ENCODE data around the gene RASIP1.
A peak's percentile ranks its signal among the peaks of the same experiment; 100 is the strongest.
"Not testable (repeated sequence)": the region's sequence is repeated elsewhere in the genome, so short reads cannot be mapped to it uniquely, and the experiment has no call there.

Gene RASIP1

GRCh38 chr19:48708471-48708870 is 31.9 kb downstream of the RASIP1 start:
- FAIRE-seq (no peak), DNase-seq (ENCODE audit: low spot score) (no peak)

DNA sequence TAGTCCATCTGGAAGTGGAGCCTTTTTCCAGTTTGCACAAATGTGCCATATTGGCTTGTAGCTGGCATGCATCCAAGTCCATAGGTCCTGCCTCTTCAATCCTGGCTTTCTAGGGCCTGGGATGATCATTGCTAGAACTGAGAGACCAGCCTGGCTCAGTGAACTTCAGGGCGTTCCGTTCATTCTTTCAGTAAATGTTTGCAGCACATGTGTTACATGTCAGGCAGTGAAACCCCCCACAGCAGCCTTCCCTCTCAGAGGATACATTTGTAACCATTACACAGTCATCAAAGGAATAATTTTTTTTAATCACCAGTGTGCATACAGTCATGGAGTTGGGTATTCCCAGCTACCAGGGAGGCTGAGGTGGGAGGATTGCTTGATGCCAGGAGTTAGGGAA is 35.0 kb downstream of the RASIP1 start:
- FAIRE-seq: no peak
- DNase-seq (ENCODE audit: low spot score): no peak

DNA sequence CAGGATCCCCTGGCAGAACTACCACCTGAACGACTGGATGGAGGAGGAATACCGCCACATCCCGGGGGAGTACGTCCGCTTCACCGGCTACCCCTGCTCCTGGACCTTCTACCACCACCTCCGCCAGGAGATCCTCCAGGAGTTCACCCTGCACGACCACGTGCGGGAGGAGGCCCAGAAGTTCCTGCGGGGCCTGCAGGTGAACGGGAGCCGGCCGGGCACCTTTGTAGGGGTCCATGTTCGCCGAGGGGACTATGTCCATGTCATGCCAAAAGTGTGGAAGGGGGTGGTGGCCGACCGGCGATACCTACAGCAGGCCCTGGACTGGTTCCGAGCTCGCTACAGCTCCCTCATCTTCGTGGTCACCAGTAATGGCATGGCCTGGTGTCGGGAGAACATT is 37.1 kb downstream of the RASIP1 start:
- no peak for DNase-seq (ENCODE audit: low spot score)
- FAIRE-seq: peak; percentile 59

- DNase-seq (ENCODE audit: low spot score) (no peak), FAIRE-seq (no peak)
Observed at GRCh38 chr19:48702701-48703100, 37.7 kb downstream of the RASIP1 start.

GRCh38 chr19:48698046-48698445 is 42.4 kb downstream of the RASIP1 start:
- DNase-seq (ENCODE audit: low spot score) (peak; percentile 79), FAIRE-seq (no peak)

DNA sequence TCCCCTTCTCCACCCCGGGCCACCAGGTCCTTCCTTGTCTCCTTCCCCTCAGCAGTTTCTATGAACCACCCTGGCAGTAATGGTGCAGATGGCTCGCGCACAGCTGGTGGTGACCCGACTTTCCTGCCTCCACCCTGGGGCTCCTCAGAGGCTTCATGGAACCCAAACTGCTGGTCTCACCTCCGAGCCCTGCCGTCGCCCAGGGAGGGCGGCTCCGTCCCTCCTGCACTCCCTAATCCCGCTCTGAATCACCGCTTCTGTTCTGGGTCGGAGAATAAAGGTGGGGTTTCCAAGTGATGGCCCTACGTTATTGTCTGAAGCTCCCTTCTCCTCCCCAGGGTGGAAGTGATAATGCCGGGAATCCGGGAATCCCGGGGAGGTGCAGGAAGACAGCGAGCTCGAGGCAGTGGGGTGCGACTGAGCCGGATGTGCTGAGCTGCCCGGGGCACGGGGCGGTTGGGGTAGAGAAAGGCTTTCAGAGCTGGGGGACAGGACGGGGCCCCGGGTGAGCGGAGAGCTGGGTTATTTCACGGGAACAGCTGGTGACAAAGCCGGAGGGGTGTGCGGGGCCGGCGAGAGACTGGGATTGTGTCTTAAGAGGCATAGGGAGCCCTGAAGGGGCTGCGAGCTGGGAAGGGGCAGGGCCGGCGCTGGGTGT is 43.9 kb downstream of the RASIP1 start:
- DNase-seq (ENCODE audit: low spot score) (no peak), FAIRE-seq (no peak)

DNA sequence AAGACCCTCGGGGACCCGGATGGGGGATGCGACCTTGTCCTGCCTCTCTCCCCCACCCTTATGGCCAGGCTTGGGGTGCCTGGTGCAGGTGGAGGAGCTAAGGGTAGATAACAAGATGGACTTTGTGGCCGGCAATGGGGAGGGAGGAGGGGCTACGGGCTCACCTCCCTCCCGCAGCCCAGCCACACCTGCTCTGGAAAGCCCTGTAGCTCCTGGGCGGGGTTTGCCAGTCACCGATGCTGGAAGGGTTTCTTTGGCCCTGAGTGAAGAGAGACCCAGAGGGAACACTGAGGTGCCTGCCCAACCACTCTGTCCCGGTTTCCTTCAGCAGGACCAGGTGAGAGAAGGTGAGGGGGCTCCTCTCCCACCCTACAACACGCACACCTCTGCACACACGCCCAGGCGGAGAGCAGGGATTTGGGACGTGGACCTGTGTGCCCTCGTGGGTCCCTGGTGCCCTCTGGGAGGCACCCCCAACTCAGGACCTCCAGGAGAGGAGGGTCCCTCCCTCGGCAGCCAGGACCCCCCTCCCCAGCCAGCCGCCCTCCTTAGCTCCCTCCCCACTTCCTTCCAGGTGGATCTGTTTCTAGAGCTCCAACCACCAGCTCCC is 44.6 kb downstream of the RASIP1 start, which contains the start of gene FUT2:
FUT2 (plus strand) TSS at position 229 of the 610 bp plus-strand sequence. CDS start 6,986 bp downstream, outside the sequence.
- no peak for FAIRE-seq
- no peak for DNase-seq (ENCODE audit: low spot score)

GRCh38 chr19:48693629-48694028 is 46.8 kb downstream of the RASIP1 start:
- not testable (repeated sequence) for DNase-seq (ENCODE audit: low spot score); FAIRE-seq

DNA sequence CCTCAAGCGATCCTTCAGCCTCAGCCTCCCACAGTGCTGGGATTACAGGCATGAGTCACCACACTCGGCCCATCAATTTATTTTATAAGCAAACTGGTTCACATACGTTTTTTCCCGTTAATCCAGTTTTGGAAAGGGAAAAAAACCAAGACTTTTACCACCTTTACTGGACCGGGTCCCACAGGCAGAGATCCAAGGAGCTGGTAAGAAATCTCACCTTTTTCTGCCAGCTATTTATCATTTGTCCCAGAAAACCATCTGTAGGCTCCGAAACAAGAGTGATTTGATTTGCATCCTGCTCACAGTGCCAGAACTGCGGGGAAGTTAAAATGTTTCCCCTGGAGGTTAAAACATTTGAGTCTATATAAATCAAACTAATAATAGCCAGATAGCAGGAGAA is 51.0 kb downstream of the RASIP1 start:
- DNase-seq (ENCODE audit: low spot score): no peak
- no peak for FAIRE-seq

- DNase-seq (ENCODE audit: low spot score) (no peak), FAIRE-seq (no peak)
Observed at GRCh38 chr19:48687776-48688175, 52.6 kb downstream of the RASIP1 start.

- not testable (repeated sequence) for FAIRE-seq; DNase-seq (ENCODE audit: low spot score)
Observed at GRCh38 chr19:48686637-48687036, 53.8 kb downstream of the RASIP1 start.

GRCh38 chr19:48686088-48686487 is 54.3 kb downstream of the RASIP1 start:
- FAIRE-seq (no peak), DNase-seq (ENCODE audit: low spot score) (no peak)

DNA sequence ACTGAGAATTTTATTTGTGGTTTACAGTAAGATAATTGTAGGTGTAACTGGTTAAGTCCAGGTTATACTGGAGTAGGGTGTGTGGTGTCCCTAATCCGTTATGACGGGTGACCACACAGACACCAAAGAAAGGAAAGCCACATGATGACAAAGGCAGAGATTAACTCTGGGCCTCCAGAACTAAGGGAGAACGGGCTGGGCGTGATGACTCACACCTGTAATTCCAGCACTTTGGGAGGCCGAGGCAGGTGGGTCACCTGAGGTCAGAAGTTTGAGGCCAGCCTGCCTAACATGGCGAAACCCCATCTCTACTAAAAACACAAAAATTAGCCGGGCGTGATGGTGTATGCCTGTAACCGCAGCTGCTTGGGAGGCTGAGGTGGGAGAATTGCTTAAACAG is 54.8 kb downstream of the RASIP1 start:
- FAIRE-seq (no peak), DNase-seq (ENCODE audit: low spot score) (peak; percentile 60)

DNA sequence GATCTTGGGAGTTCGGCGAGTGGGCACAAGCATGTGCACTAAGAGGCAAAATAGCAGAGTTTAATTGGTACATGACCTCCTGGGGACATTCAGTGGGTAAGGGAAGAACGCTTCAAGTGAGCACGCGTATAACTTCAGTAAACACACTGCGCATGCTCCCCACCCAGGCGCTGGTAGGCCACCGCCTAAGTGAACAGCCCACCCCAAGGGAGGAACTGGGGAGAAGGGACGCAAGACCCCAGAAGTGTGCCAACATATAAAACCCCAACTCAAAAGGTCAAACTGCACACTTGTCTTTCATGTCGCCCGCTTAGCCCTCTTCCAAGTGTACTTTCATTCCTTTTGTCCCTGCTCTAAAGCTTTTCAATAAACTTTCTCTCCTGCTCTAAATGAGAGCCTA is 57.1 kb downstream of the RASIP1 start:
- FAIRE-seq: no peak
- DNase-seq (ENCODE audit: low spot score): no peak

DNA sequence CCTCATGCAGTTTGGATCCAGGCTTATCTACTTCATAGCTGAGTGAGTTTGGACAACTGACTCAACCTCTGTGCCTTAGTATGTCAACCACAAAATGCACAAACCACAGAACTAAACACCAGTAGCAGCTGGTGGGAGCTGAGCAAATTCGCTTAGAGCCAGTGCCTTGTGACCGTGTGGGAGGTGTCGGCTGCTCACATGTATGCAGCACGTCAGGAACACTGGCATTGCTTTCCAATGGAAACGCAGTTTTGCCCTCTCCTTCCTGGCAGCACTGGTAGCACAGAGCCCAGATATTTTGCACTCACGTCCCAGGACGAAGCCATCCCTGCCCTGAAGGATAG is 59.3 kb downstream of the RASIP1 start:
- DNase-seq (ENCODE audit: low spot score) (peak; percentile 70), FAIRE-seq (peak; percentile 82)

DNA sequence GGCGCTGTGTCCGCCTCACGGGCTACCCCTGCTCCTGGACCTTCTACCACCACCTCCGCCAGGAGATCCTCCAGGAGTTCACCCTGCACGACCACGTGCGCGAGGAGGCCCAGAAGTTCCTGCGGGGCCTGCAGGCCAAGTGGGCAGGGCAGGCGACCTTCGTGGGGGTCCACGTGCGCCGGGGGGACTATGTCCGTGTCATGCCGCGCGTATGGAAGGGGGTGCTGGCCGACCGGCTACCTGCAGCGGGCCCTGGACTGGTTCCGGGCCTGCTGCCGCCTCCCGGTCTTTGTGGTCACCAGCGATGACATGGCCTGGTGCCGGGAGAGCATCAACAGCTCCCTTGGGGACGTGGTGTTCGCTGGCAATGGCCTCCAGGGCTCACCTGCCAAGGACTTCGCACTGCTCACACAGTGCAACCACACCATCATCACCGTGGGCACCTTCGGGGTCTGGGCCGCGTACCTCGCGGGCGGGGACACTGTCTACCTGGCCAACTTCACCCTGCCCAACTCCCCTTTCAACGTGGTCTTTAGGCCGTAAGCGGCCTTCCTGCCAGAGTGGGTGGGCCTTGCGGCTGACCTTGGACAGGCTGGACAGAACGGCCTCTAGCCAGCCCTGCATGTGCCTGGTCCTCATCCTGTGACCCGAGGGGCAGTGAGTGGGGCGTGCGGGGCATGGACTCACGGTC is 59.8 kb downstream of the RASIP1 start:
- FAIRE-seq: no peak
- no peak for DNase-seq (ENCODE audit: low spot score)

DNA sequence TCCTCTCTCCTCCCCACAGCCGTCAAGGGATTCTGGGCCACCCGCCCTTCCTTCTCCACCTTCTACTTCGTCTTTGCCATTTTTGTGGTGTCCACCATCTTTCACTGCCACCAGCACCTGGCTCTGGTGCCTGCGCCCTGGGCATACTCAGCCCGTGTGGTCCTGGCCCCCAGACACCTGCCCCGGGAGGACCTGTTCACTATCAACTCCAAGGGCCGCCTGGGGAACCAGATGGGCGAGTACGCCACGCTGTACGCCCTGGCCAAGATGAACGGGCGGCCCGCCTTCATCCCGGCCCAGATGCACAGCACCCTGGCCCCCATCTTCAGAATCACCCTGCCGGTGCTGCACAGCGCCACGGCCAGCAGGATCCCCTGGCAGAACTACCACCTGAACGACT is 60.4 kb downstream of the RASIP1 start:
- not testable (repeated sequence) for FAIRE-seq; DNase-seq (ENCODE audit: low spot score)

GRCh38 chr19:48678201-48678600 is 62.2 kb downstream of the RASIP1 start:
- no peak for FAIRE-seq
- no peak for DNase-seq (ENCODE audit: low spot score)

- no peak for DNase-seq (ENCODE audit: low spot score)
- FAIRE-seq: no peak
Observed at GRCh38 chr19:48676887-48677286, 63.5 kb downstream of the RASIP1 start.

DNA sequence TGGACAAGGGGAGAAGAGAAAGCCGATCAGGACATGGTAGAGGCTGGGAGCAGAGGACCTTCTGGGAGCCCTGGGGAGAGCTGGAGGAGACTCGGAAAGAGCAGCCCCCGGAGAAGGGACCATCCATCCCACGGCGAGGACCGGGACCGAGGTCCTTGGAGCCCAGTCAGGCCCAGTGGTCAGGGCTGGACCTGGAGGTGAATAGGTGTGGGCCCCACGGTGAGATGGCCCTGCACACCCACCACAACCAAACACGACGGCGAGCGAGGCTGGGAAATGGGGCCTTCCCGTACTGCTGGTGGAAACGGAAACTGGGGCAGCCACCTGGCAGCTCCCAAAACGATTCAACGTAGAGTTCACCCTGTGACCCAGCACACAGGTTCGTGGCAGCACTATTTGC is 63.9 kb downstream of the RASIP1 start:
- FAIRE-seq (no peak), DNase-seq (ENCODE audit: low spot score) (no peak)

DNA sequence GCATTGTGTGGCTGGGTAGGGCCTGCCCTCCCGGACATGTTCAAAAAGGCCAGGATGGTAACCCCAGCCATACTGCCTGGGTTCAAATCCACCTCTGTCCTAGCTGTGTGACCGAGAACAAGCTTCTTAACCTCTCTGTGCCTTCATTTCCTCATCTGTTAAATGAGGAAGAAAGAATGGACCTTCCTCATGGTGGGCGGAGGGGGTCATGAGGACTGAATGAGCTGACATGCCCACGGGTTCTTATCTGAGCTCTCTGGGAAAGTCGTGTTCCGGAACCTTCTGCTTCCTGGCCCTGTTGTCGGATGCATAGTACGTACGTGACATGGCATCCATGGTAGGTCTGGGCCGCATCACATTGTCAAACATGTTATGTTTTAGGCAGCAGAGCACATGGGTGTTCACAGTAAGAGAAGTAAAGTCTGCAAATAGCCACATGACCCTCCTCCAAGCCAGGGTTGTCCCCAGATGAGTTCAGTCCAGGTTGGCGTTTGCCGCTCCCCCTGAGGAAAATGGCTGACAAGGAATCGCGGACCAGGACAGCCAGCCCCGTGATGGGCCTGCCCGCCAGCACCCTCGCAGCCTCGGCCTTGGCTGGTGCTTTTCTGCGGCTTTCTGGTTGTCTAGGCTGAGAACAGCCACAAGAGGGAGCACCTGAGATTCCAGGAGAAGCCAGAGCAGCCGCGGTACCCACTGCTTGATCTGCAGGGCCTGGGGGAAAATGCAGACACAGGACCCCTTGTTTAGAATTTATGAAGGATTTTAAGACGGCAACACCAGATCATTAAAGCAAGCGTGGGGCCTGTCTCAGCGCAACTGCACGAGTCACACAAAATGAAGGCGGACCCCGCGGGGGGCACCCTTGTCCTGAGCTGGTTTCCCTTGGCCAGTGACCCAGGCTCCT is 65.2 kb downstream of the RASIP1 start:
- peak; percentile 56 for FAIRE-seq
- peak; percentile 90 for DNase-seq (ENCODE audit: low spot score)
